Large intestine (tissue), 3 donors: ENCODE data around the gene NUP98. TPM values are rescaled to one million over a fixed set of nuclear protein-coding genes. Genes with fewer than 3 reads are reported as not detected.
"Not testable (repeated sequence)": the region's sequence is repeated elsewhere in the genome, so short reads cannot be mapped to it uniquely, and the experiment has no call there.

Experiments used
- DNase-seq, 2 donors: peaks; one replicate each; pipeline versions ENCODE4 v3.0.0 to v3.0.0-alpha.2; 2013
- H3K27ac ChIP-seq: one replicate; pipeline ENCODE4 v1.5.1; 2013; ENCODE audit warnings: low read length
- H3K27me3 ChIP-seq: 2 replicates; pipeline ENCODE4 v1.6.1; 2013; ENCODE audit warnings: low read length; ENCODE audit not compliant: control insufficient read depth, insufficient read depth
- H3K36me3 ChIP-seq: 2 replicates; pipeline ENCODE4 v1.6.1; 2013; ENCODE audit warnings: low read length; ENCODE audit not compliant: control insufficient read depth, insufficient read depth
- H3K4me1 ChIP-seq: one replicate; pipeline ENCODE4 v1.6.1; 2013; ENCODE audit warnings: low read length; ENCODE audit not compliant: control insufficient read depth, insufficient read depth
- H3K4me3 ChIP-seq: one replicate; pipeline ENCODE4 v1.5.1; 2013; ENCODE audit warnings: low read length
- H3K9me3 ChIP-seq: one replicate; pipeline ENCODE4 v1.6.1; 2013; ENCODE audit warnings: mild to moderate bottlenecking, low read depth, low read length, moderate library complexity; ENCODE audit not compliant: control insufficient read depth
- WGBS: methylation state at CpG from one replicate; pipeline ENCODE4 v1.1.5; 2013; ENCODE audit warnings: low lambda C conversion rate; ENCODE audit not compliant: insufficient coverage; 5-methylcytosine and 5-hydroxymethylcytosine counted together
- polyA plus RNA-seq: library from polyadenylated mRNA; unstranded; fragments of 120-200 nt; gene quantifications from one replicate; pipeline ENCODE4 v1.2.1, GENCODE V29; 2013

The NUP98 gene
- polyA plus RNA-seq, 1 donor, result 54.8 TPM

- Histone ChIP-seq H3K27ac (no peak overlapping the region), H3K27me3 (no peaks in the 10 kb centered on the region), H3K4me1 (no peaks in the 10 kb centered on the region), H3K4me3 (no peak overlapping the region), H3K9me3 (no peaks in the 10 kb centered on the region), H3K36me3 (peaks cover 33% of the 10 kb centered on the region)
- no CpG with 5 or more reads among the region's 10 CpGs for WGBS
- no peak for DNase-seq
These were observed 133.2 kb downstream of the NUP98 start for GRCh38 chr11:3664032-3664630.

- no peaks in the 10 kb centered on the region for H3K4me1 ChIP-seq
- H3K27ac ChIP-seq, result no peak overlapping the region
- no peak for DNase-seq
- peaks cover 26% of the 10 kb centered on the region for H3K36me3 ChIP-seq
- no peak overlapping the region for H3K4me3 ChIP-seq
- H3K9me3 ChIP-seq, result no peaks in the 10 kb centered on the region
- H3K27me3 ChIP-seq, result peaks cover 2% of the 10 kb centered on the region
These were observed 134.5 kb downstream of the NUP98 start for GRCh38 chr11:3662856-3663255.

- H3K27me3 ChIP-seq, result peaks cover 2% of the 10 kb centered on the region
- H3K4me3 ChIP-seq, result no peak overlapping the region
- WGBS, result no CpG with 5 or more reads among the region's 2 CpGs
- no peak overlapping the region for H3K27ac ChIP-seq
- H3K36me3 ChIP-seq, result peaks cover 14% of the 10 kb centered on the region
- DNase-seq, result no peak
- H3K4me1 ChIP-seq, result no peaks in the 10 kb centered on the region
- no peaks in the 10 kb centered on the region for H3K9me3 ChIP-seq
These were observed 136.4 kb downstream of the NUP98 start for GRCh38 chr11:3660960-3661359.

GRCh38 chr11:3659595-3660515 is 137.5 kb downstream of the NUP98 start:
- no peak overlapping the region for H3K4me3 ChIP-seq
- peaks cover 5% of the 10 kb centered on the region for H3K36me3 ChIP-seq
- no peak overlapping the region for H3K27ac ChIP-seq
- WGBS, result no CpG with 5 or more reads among the region's 33 CpGs
- peaks cover 7% of the 10 kb centered on the region for H3K27me3 ChIP-seq
- H3K9me3 ChIP-seq, result no peaks in the 10 kb centered on the region
- no peaks in the 10 kb centered on the region for H3K4me1 ChIP-seq
- DNase-seq, result no peak

GRCh38 chr11:3658252-3658651 is 139.1 kb downstream of the NUP98 start:
- WGBS, result no CpG with 5 or more reads among the region's 8 CpGs
- H3K36me3 ChIP-seq, result no peaks in the 10 kb centered on the region
- H3K27ac ChIP-seq, result no peak overlapping the region
- no peak overlapping the region for H3K4me3 ChIP-seq
- no peaks in the 10 kb centered on the region for H3K4me1 ChIP-seq
- DNase-seq, result no peak
- no peaks in the 10 kb centered on the region for H3K9me3 ChIP-seq
- peaks cover 9% of the 10 kb centered on the region for H3K27me3 ChIP-seq

- H3K4me1 ChIP-seq, H3K36me3 ChIP-seq, DNase-seq, H3K27ac ChIP-seq, H3K4me3 ChIP-seq, H3K9me3 ChIP-seq, H3K27me3 ChIP-seq: not testable (repeated sequence)
- no CpG with 5 or more reads among the region's 5 CpGs for WGBS
These were observed 140.0 kb downstream of the NUP98 start for GRCh38 chr11:3657331-3657730.

GRCh38 chr11:3655547-3655946 is 141.8 kb downstream of the NUP98 start:
- Histone ChIP-seq H3K27ac (no peak overlapping the region), H3K4me3 (no peak overlapping the region), H3K4me1 (no peaks in the 10 kb centered on the region), H3K36me3 (no peaks in the 10 kb centered on the region), H3K9me3 (no peaks in the 10 kb centered on the region), H3K27me3 (peaks cover 9% of the 10 kb centered on the region)
- no peak for DNase-seq
- WGBS, result no CpG with 5 or more reads among the region's 3 CpGs

GRCh38 chr11:3652514-3652913 is 144.8 kb downstream of the NUP98 start:
- no CpG with 5 or more reads among the region's 3 CpGs for WGBS
- H3K4me1 ChIP-seq, DNase-seq, H3K9me3 ChIP-seq, H3K36me3 ChIP-seq, H3K27ac ChIP-seq, H3K4me3 ChIP-seq: not testable (repeated sequence)
- H3K27me3 ChIP-seq, result peaks cover 15% of the 10 kb centered on the region

- not testable (repeated sequence) for H3K4me3 ChIP-seq, H3K36me3 ChIP-seq, H3K9me3 ChIP-seq, DNase-seq, H3K27ac ChIP-seq, H3K4me1 ChIP-seq
- no CpG with 5 or more reads among the region's 9 CpGs for WGBS
- peaks cover 15% of the 10 kb centered on the region for H3K27me3 ChIP-seq
These were observed 148.0 kb downstream of the NUP98 start for GRCh38 chr11:3649374-3649773.

GRCh38 chr11:3648843-3649242 is 148.5 kb downstream of the NUP98 start:
- not testable (repeated sequence) for DNase-seq, H3K27ac ChIP-seq, H3K9me3 ChIP-seq, H3K4me3 ChIP-seq, H3K4me1 ChIP-seq, H3K36me3 ChIP-seq
- H3K27me3 ChIP-seq, result peaks cover 15% of the 10 kb centered on the region
- WGBS, result 80% methylated on average over 1 of the region's 13 CpGs
